Gastroesophageal sphincter (tissue), 3 donors: Measurements from ENCODE around the gene RHBDD1.

Experiments
- POLR2A ChIP-seq, 2 donors: fragments of 450-650 bp; IDR thresholded peaks; one replicate each; pipeline ENCODE4 v1.6.1; 2017; ENCODE audit warnings: antibody characterized with exemption in 2 of 2, mild to moderate bottlenecking in 2 of 2, moderate library complexity in 1 of 2
- POLR2AphosphoS5 ChIP-seq: sonication (generic); formaldehyde crosslinking; IDR thresholded peaks from one replicate; pipeline ENCODE4 v1.6.1; 2017; ENCODE audit warnings: antibody characterized with exemption
- TF ChIP-seq, protein P1 (sequence below), 4 experiments: fragments of 200-600 bp in 2 of 4; fragments of 450-650 bp in 2 of 4; sonication (generic) in 1 of 4; IDR thresholded peaks; one replicate each; pipeline ENCODE4 v1.5.1; 2017 to 2019; ENCODE audit warnings: antibody characterized with exemption in 4 of 4, mild to moderate bottlenecking in 2 of 4, moderate library complexity in 2 of 4

DNA sequence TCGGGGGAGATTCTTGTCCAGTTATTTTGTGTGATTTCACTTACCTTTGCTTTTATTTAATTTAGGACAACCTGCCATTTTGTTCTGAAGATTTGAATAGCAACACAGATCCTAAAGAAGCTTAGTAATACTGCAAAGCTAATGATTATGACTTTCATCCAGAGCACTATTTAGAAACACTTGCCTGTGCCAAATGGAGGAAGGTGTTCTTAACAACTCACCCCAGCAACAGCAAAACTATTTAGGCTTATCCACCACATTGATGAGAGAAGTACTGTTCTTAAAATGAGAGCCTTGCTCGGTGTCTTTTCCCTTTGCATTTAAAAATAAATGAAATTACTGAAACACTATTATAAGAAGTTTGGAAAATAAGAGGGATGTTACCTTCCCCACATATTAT is 59.7 kb downstream of the RHBDD1 start:
- TF ChIP-seq POLR2A (IDR thresholded peaks at IDR 0.05) (no peak), POLR2AphosphoS5 (no peak)
- TF ChIP-seq, protein P1, sequence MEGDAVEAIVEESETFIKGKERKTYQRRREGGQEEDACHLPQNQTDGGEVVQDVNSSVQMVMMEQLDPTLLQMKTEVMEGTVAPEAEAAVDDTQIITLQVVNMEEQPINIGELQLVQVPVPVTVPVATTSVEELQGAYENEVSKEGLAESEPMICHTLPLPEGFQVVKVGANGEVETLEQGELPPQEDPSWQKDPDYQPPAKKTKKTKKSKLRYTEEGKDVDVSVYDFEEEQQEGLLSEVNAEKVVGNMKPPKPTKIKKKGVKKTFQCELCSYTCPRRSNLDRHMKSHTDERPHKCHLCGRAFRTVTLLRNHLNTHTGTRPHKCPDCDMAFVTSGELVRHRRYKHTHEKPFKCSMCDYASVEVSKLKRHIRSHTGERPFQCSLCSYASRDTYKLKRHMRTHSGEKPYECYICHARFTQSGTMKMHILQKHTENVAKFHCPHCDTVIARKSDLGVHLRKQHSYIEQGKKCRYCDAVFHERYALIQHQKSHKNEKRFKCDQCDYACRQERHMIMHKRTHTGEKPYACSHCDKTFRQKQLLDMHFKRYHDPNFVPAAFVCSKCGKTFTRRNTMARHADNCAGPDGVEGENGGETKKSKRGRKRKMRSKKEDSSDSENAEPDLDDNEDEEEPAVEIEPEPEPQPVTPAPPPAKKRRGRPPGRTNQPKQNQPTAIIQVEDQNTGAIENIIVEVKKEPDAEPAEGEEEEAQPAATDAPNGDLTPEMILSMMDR (IDR thresholded peaks at IDR 0.05): no peak
